ENCODE data around the gene SLC16A8.
"Not testable (repeated sequence)": the region's sequence is repeated elsewhere in the genome, so short reads cannot be mapped to it uniquely, and the experiment has no call there.

SLC16A8 gene

DNA sequence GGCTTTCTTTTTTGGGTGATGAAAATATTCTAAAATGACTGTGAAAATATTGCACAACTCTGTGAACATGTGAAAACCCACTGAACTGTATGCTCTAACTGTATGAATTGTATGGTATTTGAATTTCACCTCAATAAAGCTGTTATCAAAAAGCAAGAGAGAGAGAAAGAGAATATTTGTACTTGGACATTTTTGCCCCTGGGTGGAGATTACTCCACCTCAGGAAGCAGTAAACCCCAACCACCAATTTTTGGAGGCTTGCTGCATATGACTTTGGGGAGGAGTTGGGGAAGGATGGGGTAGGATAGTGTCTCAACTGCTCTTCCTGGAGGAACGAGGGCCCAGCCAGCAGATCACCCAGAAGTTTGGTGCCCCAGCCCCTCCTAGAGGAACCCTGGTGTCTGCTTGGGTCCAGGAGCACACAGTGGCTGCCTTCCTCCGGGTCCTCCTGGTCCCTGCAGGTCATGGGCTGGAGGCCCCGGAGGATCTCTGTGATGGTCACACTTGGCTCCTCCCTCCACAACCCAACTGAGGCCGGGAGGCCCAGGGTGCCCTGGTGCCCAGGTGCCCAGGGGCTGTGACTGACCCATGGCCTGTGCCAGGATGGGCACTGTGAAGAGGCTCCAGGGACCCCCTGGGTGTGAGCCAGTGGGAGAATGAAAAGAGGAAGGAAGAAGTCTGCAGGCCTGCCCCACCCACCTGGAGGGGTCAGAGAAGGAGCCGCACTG, 42.1 kb downstream of the SLC16A8 start:
- no peak for DNase-seq

DNA sequence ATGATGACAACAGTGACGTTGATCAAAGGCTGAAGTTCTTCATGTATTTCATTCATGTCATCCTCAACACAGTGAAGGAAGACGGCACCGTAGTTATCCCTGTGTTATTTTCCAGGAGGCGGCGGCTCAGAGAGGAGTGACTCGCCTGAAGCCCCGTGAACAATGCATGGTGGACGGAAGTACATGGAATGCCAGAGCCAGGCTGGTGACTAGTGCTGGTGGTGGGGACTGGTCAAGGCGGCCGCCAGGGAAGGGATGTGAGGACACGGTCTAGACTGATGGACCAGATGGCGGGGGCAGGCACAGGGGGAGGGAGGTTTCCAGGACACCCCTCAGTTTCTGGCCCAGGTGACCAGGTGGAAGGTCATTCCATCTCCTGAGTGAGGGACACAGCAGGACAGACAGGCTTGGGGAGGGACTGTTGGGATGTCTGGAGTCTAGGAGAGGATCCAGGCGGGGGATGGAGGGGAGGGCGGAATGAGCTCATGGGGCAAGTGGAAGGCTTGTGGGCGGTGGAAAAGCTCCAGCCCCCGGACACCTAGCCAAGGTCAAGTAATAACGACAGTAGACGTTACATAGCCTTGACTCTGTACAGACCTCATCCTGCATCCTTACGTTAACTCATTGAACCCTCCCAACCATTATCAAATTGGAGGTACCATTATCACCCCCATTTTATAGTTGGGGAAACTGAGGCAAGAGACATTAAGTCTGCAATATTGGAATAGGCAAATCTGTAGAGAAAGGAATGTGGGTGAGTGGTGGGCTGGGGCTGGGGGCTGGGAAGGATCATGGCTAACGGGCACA, 42.8 kb downstream of the SLC16A8 start:
- no peak for DNase-seq

DNA sequence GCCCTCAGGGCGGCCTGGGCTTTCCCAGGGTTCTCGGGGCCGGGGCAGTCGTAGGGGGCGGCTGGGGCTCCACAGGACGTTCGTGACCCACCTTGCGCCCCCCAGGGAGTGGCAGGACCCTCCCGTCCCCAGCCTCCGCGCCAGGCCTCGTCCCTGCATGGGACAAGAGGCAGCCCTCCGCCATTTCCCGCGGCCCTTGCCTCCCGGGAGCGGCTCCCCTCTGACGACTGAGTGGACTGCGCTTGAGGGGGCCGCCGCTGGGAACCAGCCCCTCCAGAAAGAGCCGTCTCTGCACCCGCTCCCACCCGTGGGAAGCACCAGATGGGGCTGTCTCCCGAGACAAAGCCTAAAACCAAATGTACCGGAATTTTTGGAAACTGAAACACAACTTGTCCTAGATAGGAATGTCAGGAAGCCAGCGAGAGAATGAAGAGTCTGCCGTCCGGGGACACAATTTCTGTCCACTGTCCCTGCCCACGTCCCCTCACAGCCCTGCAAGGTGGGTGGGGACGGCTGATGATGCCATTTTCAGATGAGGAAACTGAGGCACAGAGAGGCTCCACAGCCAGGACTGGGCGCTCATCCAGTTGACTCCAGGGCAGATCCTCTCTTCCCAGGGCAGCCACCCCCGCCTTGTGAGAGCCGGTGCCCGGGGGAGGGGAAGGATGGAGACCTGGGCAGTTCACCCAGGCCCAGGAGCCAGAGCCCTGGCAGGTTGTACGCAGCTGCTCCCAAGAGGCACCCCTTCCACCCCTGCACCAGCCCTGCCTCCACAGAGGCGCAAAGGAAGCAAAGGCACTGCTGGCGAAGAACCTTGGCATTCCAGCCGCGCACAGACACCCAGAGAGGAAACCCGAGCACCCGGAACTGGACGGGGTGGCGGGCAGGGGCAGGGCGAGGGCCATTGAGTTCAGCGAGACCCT, 44.8 kb downstream of the SLC16A8 start:
- DNase-seq: no peak

DNA sequence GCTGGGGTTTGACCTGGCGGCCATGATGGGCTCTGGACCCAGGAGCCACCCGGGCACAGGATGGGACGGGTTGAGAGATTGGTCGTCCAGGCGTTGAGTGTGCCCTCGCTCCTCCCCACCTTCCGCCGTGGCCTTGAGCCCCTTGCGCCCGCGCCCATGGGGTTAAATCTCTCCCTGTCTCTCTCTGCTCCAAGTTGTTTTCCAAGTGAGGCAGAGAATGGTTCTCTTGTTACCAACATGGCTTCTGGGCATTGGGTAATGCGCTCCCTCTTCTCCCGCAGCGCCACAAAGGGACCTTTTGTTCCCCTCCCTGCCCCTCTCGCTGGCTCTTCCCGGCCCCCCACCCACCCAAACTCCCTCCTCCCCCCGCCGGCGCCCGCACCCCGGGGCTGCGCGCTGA, 45.6 kb downstream of the SLC16A8 start:
- DNase-seq: no peak

DNA sequence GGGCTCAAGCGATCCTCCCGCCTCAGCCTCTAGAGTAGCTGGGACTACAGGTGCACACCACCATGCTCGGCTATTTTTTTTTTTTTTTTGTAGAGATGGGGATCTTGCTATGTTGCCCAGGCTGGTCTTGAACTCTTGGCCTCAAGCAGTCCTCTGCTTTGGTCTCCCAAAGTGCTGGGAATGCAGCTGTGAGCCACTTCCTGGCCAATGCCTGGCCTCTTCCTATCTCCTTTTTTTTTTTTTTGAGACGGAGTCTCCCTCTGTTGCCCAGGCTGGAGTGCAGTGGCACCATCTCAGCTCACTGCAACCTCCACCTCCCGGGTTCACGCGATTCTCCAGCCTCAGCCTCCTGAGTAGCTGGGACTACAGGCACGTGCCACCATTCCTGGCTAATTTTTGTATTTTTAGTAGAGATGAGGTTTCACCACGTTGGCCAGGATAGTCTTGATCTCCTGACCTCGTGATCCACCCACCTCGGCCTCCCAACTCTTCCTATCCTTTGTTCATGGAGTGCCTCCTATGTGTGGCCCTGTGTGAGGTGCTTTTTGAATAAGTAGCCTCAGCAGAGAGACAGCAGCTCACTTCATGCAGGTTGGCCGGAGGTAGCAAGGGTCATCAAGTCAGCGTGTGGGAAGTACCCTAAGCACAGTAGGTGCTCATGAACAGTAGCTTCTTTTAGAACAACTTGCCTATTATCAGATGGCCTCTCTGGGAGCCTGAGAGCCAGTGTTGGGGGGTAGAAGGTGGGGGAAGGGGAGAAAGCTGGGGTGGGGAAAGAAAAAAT, 46.4 kb downstream of the SLC16A8 start:
- not testable (repeated sequence) for DNase-seq

DNA sequence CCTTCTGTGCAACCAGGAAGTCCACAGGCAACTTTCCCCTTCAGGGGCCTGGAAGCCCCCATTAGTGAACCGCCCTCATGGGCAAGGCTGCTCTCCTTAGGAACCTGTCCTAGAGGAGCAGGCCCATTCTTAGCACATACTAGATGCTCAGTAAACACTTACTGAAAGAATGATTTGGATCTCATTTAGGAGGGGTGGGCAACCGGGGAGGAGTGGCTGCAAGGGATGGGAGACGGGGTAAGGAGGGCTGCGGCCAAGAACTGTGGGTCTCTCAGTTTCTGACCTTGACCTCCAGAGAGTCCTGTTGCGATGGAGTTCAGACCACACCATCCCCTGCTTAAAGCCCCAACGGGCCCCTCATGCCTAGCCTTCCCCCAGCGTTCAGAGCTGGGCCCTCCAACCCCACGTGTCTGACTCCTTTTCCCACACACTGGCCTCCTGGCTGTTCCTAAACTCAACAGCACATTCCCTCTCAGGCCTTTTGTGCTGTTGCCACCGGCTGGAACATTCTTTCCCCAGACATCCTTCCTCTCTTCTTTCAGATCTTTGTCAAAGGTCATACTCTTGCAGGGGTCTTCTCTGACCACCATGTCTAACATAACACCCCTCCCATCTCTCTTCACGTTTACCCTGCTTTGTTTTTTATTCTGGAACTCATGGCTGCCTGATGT, 47.5 kb downstream of the SLC16A8 start:
- no peak for DNase-seq

DNA sequence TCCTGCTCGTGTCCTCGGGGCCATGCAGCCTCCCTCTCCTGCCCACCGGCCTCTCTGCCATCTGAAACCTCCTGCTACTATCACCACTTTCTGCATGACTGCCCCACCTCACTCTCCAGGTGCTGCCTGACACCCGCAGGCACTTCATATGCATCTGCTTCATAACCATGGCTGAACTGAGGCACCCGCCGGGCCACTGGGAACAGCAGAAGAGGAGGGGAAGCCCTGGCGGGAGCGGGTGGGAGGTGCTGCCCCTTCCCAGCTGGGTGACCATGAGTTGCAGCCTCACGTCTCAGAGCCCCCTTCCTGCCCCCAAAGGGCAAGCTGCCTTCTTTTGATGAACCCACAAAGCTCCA, 48.5 kb downstream of the SLC16A8 start:
- no peak for DNase-seq

DNA sequence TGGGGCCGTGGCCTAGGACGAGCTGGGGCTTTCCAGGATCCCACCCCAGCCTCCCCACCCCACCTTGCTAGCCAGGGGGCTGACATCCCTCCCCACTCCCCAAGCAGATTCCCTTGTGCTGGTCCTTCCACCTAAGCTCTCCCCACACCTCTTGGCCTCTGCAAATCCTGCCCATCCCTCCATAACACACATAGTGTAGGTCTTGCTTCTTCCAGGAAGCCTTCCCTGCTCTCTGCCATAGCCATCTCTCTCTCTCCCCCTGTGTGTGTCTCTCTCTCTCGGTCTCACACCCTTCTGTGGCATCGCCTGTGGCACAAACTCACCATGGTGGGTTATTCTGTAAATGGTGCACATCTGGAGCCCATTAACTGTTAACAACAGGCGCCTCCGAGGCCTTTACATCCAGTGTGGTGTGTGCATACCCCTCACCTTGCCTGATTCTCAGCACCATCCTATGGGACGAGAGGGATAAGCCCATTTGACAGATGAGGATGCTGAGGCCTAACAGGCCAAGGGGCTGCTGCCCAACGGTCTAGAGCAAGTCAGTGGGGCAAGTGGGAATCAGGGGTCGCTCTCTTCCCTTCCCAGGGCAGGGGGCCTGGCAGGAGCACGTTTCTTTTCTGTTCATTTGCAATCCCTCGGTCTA, 49.0 kb downstream of the SLC16A8 start:
- DNase-seq: no peak

DNA sequence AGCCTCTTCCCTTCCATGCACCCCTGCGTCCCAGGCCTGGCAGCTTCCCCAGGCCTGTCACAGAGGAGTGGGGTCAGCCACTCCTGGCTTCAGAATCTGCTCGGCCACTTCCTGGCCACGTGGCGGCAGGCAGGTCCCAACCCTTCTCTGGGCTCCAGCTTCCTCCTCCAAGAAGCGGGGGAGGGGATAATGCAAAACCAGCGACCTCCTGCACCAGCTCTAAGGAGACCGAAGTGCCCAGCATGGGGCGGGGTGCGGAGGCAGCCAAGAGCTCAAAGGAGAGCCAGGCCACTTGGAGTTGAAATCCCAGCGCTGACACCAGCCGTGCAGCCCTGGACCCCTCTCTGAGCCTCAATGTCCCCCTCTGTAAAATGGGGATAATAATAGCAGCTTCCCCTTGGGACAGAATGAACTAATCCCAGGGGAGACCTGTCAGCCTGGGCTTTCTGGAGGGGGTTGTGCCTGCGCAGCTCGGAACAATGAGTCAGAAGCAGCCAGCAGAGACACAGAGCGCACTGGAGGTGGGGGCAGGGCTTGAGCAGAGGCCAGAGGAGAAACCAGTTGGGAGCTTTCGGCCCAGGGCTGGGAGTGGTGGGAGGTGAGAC, 49.6 kb downstream of the SLC16A8 start:
- DNase-seq: peak; percentile 84

DNA sequence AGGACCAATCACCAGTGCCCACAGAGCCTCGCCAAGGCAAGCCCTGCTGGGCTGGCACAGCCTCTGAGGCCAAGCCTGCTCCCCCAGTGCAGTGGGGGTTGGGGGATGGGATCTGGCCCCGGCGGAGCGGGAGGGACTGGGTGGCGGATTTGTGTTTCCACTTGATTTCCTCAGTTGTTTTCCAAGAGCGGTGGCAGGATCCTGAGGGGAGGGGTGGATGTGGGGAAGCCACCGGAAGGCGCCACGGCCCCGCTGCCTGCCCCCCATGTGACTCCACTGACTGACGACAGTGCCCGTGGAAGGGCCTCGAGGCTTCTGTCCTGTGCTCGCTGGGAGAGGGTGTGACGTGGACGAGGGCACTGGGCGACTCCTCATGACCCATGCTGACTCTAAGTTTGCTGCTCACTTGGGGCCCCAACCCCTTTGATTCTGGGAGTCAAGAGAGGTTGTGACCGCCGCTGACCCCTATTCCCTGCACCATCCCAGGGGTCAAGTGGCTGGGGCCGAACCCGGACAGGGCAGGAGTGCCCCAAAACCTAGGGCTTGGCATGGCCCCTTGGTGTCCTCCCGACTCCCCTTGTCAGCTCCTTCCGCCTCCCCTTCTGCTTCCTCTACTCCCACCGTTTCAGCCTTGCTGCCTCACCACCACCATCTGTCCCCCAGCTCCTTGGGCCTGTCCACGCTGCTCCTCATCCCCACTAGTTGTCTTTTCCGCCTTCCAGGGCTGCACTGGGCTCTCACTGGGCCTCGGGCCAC, 50.3 kb downstream of the SLC16A8 start:
- no peak for DNase-seq

DNA sequence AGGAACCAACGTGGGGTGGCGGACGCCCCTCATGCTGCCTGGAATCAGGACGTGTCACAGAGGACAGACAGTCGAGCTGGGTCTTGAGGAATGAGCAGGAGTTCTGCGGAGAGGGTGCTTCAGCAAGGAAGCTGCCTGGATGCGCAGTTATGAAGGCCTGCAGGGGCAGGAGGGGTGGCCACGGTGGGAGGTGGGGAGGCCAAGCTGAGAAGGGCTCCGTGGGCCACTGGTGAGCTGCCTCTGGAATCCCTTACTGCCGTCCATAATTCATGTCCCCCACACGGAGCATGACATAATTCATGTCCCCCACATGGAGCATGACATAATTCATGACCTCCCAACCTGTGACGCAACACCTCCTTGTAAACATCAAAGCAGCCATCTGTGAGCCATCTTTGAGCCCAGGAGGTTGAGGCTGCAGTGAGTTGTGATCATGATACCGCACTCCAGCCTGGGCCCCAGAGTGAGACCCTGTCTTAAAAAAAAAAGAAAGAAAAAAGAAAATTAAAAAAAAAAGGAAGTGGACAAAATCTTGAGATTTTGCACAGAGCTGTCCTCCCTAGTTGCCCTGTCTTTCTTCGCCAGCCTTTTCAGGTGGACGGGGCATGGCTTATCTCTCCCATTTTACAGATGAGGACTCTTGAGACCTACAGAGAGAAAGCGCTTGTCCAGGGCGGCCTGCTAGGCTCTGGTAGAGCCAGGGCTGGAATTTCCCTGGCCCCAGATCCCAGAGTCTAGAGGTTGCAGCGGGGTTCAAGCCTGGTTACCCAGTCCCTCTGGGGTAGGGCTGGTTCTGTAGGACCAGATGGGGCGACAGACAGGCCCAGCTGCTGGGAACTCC, 51.1 kb downstream of the SLC16A8 start:
- no peak for DNase-seq

DNA sequence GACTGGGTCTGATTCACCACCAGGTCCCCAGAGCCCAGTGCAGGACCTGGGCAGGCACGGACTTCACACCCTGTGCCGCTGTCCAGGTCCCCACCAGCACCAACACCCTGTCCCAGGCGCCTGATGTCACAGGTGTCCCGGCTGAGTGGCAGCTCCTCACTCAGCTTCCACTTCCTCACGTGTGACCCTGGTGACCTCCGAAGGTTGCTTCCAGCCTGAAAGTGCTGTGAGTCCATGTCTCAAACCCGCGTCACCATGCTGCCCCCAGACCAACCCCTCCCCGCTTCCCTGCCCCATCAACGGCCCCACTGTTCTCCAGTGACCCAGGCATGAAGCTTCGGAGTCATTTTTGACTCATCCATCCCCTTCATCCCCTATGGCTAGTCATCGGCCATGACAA, 52.5 kb downstream of the SLC16A8 start:
- no peak for DNase-seq

DNA sequence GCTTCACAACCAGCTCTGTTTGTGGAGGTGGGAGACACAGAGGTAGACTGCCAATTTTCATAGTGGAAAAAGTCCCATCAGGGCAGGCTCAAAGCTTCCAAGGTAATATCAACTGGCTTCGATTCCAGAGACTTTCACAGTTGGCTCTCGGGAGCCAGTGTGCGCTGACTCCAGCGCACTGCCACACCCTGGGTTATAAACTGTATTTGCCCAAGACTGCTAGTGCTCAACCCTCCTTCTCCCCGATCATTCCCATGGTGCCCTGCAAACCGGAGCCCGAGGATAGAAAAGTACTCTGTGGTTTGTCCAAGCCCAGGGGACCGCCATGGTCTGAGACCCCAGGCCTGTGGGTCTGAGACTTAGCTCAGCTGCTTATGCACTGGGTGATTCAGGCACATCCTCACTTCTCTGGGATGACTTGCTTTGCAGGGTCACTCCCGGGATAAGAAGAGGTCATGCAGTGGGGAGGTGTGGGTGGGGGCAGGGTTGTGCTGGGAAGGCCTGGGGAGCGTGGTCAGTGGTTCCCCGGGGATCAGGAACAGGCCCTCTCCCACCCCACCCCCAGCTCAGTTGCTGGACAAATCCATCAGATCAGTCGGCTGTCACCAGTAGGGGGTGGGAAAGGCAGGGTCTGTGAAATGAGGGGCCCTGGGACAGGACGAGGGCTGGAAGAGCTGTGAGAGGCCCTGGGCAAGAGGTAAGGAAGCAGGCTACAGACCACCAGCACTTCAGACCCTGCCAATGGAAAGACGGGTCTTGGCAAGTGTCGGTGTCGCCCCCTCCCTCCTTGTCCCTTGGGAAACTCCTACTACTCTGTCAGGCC, 53.5 kb downstream of the SLC16A8 start:
- DNase-seq: no peak

DNA sequence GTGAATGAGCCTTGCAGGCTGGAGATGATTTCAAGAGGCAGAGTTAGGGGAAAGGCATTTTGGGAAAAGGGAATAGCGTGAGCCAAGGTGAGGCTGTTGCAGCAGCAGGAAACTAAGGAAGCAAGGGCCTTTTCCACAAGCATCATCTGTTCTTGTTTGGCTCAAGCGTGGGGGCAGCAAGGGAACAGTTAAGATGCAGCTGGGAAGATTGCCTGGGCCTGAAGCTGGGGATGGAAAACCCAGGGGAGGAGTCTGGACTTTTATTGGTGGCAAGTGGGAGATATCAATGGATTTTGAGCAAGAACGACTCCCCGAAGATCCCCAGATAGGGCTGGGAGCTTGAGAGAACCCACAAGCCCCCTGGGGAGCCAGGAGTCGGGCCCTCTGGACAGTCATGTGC, 54.1 kb downstream of the SLC16A8 start:
- DNase-seq: no peak

DNA sequence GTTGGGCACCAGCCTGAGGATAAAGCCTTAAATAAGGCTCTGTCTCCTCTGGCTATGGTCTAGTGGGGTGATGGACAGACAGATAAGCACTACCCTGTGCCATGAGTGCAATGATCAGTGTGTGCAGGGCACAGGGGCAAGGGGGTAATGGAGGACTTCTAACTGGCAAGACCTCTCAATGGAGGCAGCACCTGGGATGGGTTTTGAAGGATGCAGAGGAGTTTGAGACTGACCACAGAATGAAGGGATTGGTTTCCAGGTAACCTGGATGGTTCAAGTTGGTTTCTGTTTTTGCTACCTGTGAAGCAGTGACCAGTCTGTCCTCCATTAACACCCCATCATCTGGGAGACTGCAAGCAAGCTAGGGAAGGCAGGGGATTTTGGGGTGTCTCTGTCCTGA, 54.6 kb downstream of the SLC16A8 start:
- DNase-seq: no peak

DNA sequence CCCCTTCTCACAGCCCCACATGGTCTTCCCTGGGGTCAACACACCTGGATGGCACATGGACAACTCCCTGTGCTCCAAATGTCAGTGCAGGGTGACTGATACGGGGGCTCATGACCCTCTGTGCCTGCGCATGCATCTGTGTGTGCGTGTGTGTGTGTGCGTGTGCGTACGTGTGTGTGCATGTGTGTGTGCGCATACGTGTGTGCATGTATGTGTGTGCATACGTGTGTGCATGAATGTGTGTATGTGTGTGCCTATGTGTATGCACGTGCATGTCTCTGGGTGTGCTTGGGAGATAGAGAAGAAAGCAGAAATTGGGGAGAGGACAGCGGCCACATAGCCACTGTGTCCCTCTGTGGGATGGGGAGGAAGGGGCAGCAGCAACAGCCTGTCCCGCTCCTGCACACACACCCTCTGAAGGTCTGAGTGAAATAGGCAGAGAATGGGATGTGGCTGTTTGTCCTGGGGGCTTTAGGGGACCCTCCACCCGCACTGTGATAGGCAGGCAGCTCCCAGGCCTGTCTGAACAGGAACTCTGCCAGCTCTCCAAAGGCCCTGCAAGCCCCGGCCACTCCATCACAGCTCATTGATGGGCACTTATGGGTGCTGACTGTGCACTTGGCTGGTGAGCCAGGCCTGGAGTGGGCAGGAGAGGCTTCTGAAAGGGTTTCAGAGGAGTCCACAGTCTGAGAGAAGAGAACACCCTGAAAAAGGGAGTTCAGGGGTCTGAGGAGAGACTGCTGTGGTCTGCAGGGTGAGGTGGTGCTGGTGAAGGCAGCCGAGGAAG, 55.4 kb downstream of the SLC16A8 start:
- peak; percentile 14 for DNase-seq

Data from right hindlimb (tissue), 1 donor.